ENCODE data around the gene ATXN1. TPM values are rescaled to one million over a fixed set of nuclear protein-coding genes. Genes with fewer than 3 reads are reported as not detected.
A peak's percentile ranks its signal among the peaks of the same experiment; 100 is the strongest.

ATXN1 gene
- total RNA-seq, 4 donors from 2014 or later, result 21.0 to 102 (median 51.1) TPM

DNA sequence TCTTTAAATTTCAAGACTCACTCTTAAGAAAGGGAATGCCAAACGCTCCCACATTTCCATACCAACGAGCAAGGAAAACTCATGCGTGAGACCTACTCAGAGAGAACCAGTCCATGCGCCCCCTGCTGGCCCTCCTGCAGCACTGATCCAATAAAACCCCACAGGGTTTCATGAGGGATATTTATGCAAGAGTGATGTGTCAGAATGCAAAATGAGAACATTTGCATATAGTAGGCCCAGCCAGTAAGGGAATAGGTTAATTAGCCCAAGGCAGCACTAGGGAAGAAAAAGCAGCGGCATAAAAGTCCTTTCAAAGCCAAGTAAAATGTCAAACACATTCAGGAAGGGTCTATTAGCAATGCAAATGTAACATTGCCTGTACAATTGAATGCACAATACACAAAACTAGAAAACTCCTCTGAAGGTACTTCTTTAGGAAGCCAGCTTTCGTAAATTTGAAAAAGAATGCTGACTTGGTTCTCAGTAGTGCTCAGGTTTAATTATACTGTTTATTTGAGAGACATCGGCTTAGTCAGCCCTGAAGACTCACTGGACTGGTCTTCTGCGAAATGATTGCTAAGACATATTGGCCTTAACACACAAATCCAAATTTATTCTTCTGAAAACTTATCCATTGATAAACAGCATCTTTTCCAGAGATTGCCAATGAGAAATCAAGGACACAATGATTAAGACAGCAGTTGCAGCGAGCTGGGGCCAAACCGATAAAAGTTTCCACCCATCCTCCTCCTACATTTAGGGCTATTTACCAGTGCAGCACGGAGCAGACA lies 429.7 kb downstream of the ATXN1 start:
- no peaks in the 10 kb centered on the region for H3K27me3 ChIP-seq
- intact Hi-C loops (cut with DNase I; ENCODE audit: low total_unique reads), result no loop called here
- peak overlapping the region; percentile 53 to 78 for H3K27ac ChIP-seq
- TF ChIP-seq POLR2A (IDR thresholded peaks at IDR 0.05) (no peak), CTCF (IDR thresholded peaks at IDR 0.05) (peak; percentile 78 to 88 (median 81))
- H3K9me3 ChIP-seq, result no peaks in the 10 kb centered on the region
- no peaks in the 10 kb centered on the region for H3K36me3 ChIP-seq
- no peak overlapping the region for H3K4me3 ChIP-seq
- peaks cover 10 to 30% of the 10 kb centered on the region in 2 donors for H3K4me1 ChIP-seq
- peak; percentile 59 to 76 for DNase-seq

DNA sequence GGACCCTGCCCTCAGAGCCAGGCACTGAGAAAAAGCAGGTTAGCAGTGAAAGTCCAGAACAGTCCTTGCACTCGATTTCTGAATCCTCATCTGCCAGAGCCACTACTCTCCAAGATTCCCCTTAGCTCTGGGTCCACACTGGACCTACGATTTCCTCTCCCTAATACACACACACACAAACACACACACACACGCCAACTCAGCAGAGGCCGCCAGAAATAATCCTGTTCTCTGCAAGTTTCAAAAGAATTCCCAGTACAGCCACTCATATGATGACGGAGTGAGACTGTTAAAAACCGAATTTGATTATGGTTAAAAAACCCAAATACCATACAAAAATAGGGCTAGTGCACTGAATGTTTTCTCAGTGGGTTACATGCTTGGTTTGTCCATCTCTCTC lies 432.0 kb downstream of the ATXN1 start:
- peak in 1 of 2 donors; percentile 8 for DNase-seq
- Histone ChIP-seq H3K27me3 (no peaks in the 10 kb centered on the region), H3K36me3 (no peaks in the 10 kb centered on the region), H3K4me1 (peaks cover 4 to 18% of the 10 kb centered on the region in 2 donors), H3K27ac (no peak overlapping the region), H3K4me3 (no peak overlapping the region), H3K9me3 (no peaks in the 10 kb centered on the region)
- intact Hi-C loops (cut with DNase I; ENCODE audit: low total_unique reads), result no loop called here
- TF ChIP-seq POLR2A (IDR thresholded peaks at IDR 0.05) (no peak), CTCF (IDR thresholded peaks at IDR 0.05) (no peak)

DNA sequence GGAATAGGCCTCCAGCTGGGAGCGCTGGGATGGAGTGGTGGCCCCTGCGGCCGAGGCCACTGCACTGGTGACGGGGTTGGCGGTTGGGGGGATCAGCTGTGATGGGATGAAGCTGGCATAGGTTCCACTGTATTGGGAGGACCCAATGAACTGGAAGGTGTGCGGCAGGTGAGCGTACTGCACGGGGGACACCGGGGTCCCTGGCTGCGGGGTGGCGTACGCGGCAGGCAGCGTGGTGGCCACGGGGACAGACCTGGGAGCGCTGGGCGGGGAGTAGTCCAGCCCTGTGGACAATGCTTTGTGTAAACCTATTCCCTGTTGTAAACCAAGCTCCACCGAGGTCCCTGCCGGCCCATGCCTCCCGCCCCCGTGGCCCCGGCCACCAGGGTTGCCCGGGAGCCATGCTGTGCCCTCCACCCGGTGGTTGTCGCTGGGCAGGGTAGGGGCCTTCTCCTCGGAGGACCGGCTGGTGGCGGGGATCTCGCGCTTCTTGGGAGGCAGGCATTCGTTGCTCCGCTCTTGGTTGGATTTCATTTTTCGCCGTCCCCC lies 433.4 kb downstream of the ATXN1 start:
- no peak for DNase-seq
- intact Hi-C loops (cut with DNase I; ENCODE audit: low total_unique reads), result no loop called here
- Histone ChIP-seq H3K27me3 (no peaks in the 10 kb centered on the region), H3K4me1 (peaks cover 4 to 12% of the 10 kb centered on the region in 2 donors), H3K4me3 (no peak overlapping the region), H3K36me3 (no peaks in the 10 kb centered on the region), H3K9me3 (no peaks in the 10 kb centered on the region), H3K27ac (no peak overlapping the region)
- no peak for TF ChIP-seq POLR2A (IDR thresholded peaks at IDR 0.05)
- TF ChIP-seq CTCF (IDR thresholded peaks at IDR 0.05), result no peak

- Histone ChIP-seq H3K4me1 (peaks cover 4 to 8% of the 10 kb centered on the region in 2 donors), H3K27ac (no peak overlapping the region), H3K27me3 (no peaks in the 10 kb centered on the region), H3K4me3 (no peak overlapping the region), H3K9me3 (no peaks in the 10 kb centered on the region), H3K36me3 (no peaks in the 10 kb centered on the region)
- TF ChIP-seq CTCF (IDR thresholded peaks at IDR 0.05), result no peak
- no peak for TF ChIP-seq POLR2A (IDR thresholded peaks at IDR 0.05)
- DNase-seq, result no peak
- intact Hi-C loops (cut with DNase I; ENCODE audit: low total_unique reads), result no loop called here
These were observed 434.1 kb downstream of the ATXN1 start for GRCh38 chr6:16326971-16327776.

DNA sequence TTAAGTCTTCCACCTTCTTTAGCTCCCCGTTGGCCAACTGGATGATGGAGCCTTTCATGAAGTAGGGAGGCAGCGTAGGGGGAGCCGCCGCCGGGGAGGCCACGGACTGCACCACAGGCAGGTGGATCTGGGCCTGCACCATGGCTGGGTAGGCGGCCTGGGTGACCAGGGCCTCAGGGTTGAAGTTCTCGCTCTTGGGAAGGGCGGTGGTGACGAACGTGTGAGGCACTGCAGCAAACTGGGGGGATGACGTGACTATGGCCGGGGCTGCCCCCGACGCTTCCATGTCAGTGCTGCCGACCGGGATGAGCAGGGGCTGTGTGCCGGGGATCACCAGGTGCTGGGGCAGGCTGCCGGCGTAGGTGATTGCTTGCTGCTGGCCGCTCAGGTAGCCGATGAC lies 434.7 kb downstream of the ATXN1 start:
- no peaks in the 10 kb centered on the region for H3K27me3 ChIP-seq
- no peak for TF ChIP-seq CTCF (IDR thresholded peaks at IDR 0.05)
- no peak for TF ChIP-seq POLR2A (IDR thresholded peaks at IDR 0.05)
- H3K27ac ChIP-seq, result no peak overlapping the region
- H3K4me3 ChIP-seq, result no peak overlapping the region
- peaks cover 2% of the 10 kb centered on the region in 2 donors for H3K4me1 ChIP-seq
- DNase-seq, result no peak
- intact Hi-C loops (cut with DNase I; ENCODE audit: low total_unique reads), result no loop called here
- H3K36me3 ChIP-seq, result no peaks in the 10 kb centered on the region
- no peaks in the 10 kb centered on the region for H3K9me3 ChIP-seq
